ENCODE measurements around the gene MASTL.
A peak's percentile ranks its signal among the peaks of the same experiment; 100 is the strongest.

MASTL gene

GRCh38 chr10:27155066-27155754 lies at the start of gene MASTL:
MASTL (plus strand) TSS chr10:27155352; CDS start chr10:27155427, 75 bp downstream.
- peak; percentile 93 for DNase-seq

GRCh38 chr10:27108165-27108564 lies 47.0 kb upstream of the MASTL start:
- no peak for DNase-seq

GRCh38 chr10:27134371-27134770 lies 20.8 kb upstream of the MASTL start:
- no peak for DNase-seq

DNA sequence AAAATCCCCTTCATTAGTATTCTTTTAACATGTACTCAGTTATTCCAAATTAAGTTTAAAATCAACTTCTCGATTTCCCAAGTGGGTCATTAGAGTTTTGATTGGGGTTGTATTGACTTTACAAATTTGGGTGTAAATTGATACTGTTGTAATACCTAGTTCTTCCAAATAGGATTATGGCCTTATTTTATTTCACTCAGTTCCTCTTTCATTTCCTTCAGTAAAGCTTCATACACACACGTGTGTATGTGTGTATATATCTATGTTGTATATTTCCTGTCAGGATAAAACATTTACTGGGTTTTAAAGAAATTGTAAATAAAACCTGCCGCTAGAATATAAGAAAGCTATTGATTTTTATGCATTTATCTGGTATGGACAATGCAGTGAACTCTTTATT lies 16.9 kb upstream of the MASTL start:
- DNase-seq, result no peak

- DNase-seq, result no peak
These were observed 11.5 kb upstream of the MASTL start for GRCh38 chr10:27143686-27144085.

DNA sequence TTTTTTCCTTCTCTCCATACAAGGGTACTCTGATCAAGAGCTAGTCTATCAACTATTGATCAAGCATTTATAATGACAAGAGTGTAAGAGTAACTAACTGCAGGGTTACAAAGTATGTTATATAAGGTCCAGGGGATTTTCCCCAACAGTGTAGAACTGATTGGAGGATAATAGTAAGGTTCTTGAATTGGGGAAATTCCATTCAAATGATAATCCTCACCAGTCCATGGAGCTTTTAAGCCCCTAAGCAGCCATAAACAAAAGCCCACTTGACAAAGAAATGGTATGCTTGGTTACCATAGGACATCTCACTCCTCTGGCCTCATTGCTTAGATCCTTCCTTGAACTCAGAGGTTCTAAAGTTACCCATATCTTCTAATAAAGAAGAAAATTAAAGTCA lies 9.2 kb upstream of the MASTL start:
- no peak for DNase-seq

GRCh38 chr10:27147701-27148100 lies 7.5 kb upstream of the MASTL start:
- no peak for DNase-seq

- DNase-seq, result no peak
These were observed 4.9 kb upstream of the MASTL start for GRCh38 chr10:27150261-27150660.

DNA sequence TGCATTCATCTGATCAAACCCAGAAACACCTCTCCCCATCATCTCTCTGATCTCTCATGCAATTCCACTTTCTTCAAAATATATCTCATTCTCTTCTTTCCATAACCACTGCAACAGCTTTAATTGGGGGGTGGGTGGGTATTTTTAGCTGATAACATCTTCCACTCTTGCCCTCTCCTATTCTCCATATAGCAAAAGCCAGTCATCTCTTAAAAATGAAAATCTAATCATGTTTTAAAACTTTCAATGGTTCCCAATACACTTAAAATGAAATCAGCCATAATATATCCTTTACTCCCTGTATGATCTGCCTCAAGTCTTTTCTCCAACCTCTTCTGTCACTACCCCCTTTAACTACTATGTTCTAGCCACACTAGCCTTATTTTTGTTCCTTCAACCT lies 2.5 kb upstream of the MASTL start:
- DNase-seq, result no peak

DNA sequence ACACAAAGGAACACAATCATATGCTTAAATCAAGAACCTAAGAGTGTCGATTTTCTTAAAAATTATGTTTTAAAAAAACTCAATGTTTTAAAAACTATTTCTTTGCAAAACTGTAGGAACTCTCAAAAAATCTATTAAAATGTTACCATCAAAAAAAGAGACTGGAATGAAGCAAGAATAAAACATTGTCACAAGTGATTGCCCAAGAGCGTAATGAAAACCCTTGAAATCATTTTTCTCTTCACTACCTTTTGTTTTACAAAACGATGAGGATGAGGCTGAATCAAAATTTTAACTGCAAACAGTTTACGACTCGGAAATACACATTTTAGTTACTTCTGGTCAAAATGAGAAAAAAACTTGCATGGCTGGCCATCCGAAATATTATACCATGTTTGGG lies 1.8 kb upstream of the MASTL start:
- DNase-seq, result no peak

- DNase-seq, result peak; percentile 24
These were observed 1.3 kb upstream of the MASTL start for GRCh38 chr10:27153845-27154193.

- DNase-seq, result peak; percentile 3
These were observed 1.4 kb downstream of the MASTL start for GRCh38 chr10:27156566-27156965.

DNA sequence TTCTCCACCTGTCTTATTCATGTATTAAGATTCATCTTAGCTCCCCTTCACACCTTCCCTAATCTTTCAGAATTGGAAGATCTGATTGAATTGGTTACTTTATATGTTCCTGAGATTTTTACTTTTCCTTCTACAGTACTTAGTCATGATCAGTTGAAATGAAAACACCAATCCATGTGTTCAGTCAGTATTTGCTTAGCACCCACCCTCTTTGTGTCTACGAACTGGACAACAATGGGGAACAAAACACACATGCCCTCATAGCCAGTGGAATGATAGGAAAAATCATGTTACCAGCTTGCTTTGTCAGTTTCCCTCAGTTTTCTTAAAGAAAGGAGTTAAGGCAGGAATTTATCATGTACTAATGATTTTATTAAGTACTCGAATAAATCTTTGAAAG lies 2.0 kb downstream of the MASTL start:
- DNase-seq, result no peak

DNA sequence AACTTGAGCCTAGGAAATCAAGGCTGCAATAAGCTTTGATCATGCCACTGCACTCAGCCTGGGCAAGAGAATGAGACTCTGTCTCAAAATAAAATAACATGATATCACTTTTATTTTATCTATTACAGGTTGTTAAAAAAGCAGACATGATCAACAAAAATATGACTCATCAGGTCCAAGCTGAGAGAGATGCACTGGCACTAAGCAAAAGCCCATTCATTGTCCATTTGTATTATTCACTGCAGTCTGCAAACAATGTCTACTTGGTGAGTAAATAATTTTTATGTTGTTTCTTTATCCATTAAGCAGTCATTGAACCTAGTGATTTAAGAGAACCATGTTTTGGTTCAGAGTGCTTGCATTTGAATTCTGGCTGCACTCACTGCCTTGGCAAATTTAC lies 3.3 kb downstream of the MASTL start:
- DNase-seq, result no peak

- DNase-seq, result no peak
These were observed 14.7 kb downstream of the MASTL start for GRCh38 chr10:27169849-27170248.

DNA sequence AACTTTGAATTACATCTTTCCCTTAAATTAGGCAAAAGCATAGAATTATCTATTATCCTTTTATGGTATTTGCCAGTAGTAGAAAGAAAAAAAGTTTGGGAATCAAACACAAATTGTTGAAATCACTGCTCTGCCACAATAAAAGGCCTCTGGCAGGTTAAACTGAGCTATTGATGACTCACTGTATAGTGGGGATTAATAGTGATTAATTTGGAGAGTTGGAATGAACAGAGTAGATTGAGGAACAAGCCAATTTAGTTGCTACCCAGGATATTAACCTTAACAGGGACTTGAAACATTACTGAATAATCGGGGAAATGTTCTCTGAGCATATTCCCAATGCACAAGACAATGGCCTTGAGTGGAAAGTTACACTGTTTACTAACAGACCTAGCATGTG lies 33.1 kb downstream of the MASTL start:
- DNase-seq, result no peak

- DNase-seq, result no peak
These were observed 33.7 kb downstream of the MASTL start for GRCh38 chr10:27188897-27189296.

GRCh38 chr10:27190508-27190907 lies 35.4 kb downstream of the MASTL start:
- no peak for DNase-seq

DNA sequence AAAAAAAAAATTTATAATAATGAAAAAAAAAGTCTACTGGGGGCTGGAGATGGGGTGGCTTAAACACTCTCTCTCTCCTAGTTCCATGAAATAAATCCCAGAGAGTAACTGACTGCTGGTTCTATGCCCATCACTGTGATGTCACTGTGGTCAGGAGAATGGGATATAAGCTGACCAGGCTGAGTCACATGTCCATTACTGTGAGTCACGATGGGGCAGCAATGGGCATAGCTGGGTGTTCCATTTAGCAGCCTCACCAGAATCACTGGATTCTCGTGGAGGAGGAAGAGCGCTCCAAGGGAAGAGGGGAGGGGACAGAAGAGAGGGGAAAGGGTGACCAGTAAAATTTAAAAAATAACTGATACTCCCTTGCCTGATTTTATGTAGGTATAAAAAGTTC lies 37.1 kb downstream of the MASTL start:
- DNase-seq, result no peak

DNA sequence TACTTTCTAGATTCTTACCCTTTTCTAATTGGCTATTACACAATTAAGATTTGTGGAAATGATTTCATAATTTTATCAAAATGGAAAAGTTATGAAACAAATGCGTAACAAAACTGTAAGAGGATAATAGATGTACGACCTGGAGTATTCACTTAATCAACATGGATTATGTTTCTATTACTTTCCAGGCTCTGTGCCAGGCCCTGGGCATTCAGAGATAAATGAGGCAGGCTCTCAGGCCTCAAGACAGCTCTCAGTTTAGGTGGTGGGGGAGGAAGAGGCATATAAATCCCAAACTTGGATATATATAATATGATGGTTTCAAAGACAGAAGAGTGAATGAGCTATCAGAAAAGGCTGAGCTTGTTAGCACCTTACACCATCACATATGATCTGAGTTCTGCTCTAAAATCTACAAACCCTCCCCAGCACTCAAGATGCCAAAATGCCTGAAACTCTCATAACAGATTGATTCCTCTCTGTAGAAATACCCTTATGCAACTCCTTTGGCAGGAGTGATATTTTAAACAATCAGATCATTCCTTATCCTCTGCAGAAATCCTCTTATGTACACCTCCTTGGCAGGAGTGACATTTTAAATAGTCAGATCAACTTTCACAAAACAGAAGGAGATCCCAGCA lies 42.9 kb downstream of the MASTL start:
- DNase-seq, result no peak

GRCh38 chr10:27203806-27204205 lies 48.7 kb downstream of the MASTL start:
- DNase-seq, result no peak

GRCh38 chr10:27207350-27207749 lies 52.2 kb downstream of the MASTL start:
- no peak for DNase-seq

DNA sequence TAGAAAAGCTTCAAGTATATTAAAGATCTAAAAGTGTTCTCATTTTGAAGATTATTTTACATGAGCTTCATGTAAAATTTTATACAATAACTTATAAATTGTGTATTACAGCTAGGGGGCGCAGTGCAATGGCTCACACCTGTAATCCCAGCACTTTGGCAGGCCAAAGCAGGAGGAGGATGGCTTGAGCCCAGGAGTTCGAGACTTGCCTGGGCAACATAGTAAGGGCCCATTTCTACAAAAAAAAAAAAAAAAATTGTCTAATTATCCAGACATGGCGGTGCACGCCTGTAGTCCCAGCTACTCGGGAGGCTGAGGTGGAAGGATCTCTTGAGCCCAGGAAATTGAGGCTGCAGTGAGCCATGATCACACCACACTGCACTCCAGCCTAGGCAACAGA lies 68.8 kb downstream of the MASTL start:
- peak; percentile 69 for DNase-seq

DNA sequence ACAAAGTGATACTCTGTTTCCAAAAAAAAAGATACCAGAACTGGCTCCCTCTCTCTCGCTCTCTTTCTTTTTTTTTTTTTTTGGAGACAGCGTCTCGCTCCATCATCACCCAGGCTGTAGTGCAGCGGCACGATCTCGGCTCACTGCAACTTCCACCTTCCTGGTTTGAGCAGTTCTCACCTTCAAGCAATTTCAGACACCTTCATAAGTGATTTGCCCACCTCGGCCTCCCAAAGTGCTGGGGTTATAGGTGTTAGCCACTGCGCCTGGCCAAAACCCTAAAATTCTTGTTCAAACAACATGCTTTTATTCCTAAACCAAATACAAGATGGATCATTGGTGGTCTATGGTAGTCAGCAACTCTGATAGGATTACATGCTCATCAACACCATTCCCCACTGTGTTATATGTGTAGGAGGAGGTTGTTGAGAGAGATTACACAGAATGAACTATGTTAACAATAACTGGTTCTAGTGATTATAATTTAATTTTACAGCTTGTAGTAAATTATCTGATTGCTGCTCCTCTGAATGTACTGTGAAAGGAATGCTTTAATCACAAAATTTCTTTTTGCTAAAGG lies 69.9 kb downstream of the MASTL start:
- no peak for DNase-seq
